H1 (cell line): ENCODE data around the gene CLN6. TPM values are rescaled to one million over a fixed set of nuclear protein-coding genes. Genes with fewer than 3 reads are reported as not detected.

Source experiments
- ATF2 ChIP-seq: IDR thresholded peaks from 2 replicates; pipeline ENCODE4 v1.6.1; 2012; ENCODE audit warnings: low read length, inconsistent platforms
- TCF12 ChIP-seq: IDR thresholded peaks from 2 replicates; pipeline ENCODE4 v1.6.1; 2011; ENCODE audit warnings: low read depth, mild to moderate bottlenecking, low read length
- polyA plus RNA-seq, 7 experiments: library from polyadenylated mRNA; depleted of rRNA in 3 of 7; stranded (reverse) in 5 of 7; unstranded in 2 of 7; fragments of >200 nt in 5 of 7; fragments of 200-250 nt in 2 of 7; gene quantifications; 1 replicate in 5 of 7; 2 replicates in 1 of 7; 4 replicates in 1 of 7; pipeline versions ENCODE4 v1.2.1 to v1.2.3, GENCODE V29; 2011 to 2013; ENCODE audit warnings: missing spikeins in 2 of 7, mixed read lengths in 2 of 7
- total RNA-seq: library from RNA; stranded (reverse); fragmentation: NEBNext Ultra II Directional; extraction: Animal tissue kit (Norgen Biotek cat#: 25700); gene quantifications from 2 replicates; pipeline ENCODE4 v1.2.1, GENCODE V29; 2021

The CLN6 gene
- total and polyA plus RNA-seq, 2 of the 8 experiments (the other 6 are each of a cell fraction or from before 2014, with no cell fraction given) = 60.0 to 137 TPM

GRCh38 chr15:68231102-68231818 lies 1.7 kb upstream of the CLN6 start (continued):
- TF ChIP-seq ATF2 (no peak), TCF12 (no peak)
